Hepatocyte (in vitro differentiated cells): ENCODE data around the gene CRACR2B. TPM values are rescaled to one million over a fixed set of nuclear protein-coding genes. Genes with fewer than 3 reads are reported as not detected.
A peak's percentile ranks its signal among the peaks of the same experiment; 100 is the strongest.

Experiments
- DNase-seq: peaks from one replicate; pipeline ENCODE4 v3.0.0-alpha.2; 2016; ENCODE audit warnings: low spot score
- H2AFZ ChIP-seq: fragments of 200-600 bp; sonication (generic); 2 replicates; pipeline ENCODE4 v1.6.0; 2016; ENCODE audit warnings: antibody characterized with exemption, mild to moderate bottlenecking
- H3K27ac ChIP-seq: fragments of 200-600 bp; sonication (generic); 2 replicates; pipeline ENCODE4 v1.5.1; 2016; ENCODE audit warnings: mild to moderate bottlenecking
- H3K27me3 ChIP-seq: fragments of 200-600 bp; sonication (generic); 2 replicates; pipeline ENCODE4 v1.6.1; 2016
- H3K36me3 ChIP-seq: fragments of 200-600 bp; sonication (generic); replicated peaks from 2 replicates; pipeline ENCODE4 v1.5.1; 2016; ENCODE audit warnings: low read depth; ENCODE audit not compliant: insufficient read depth
- H3K4me1 ChIP-seq: fragments of 200-600 bp; sonication (generic); 2 replicates; pipeline ENCODE4 v1.5.1; 2016; ENCODE audit warnings: mild to moderate bottlenecking, moderate library complexity; ENCODE audit not compliant: insufficient read depth
- H3K4me2 ChIP-seq: fragments of 200-600 bp; sonication (generic); 2 replicates; pipeline ENCODE4 v1.6.0; 2016
- H3K4me3 ChIP-seq: fragments of 200-600 bp; sonication (generic); 2 replicates; pipeline ENCODE4 v1.5.1; 2016; ENCODE audit warnings: mild to moderate bottlenecking
- H3K79me2 ChIP-seq: fragments of 200-600 bp; sonication (generic); 2 replicates; pipeline ENCODE4 v1.6.0; 2017; ENCODE audit warnings: mild to moderate bottlenecking
- H3K9me2 ChIP-seq: fragments of 200-600 bp; sonication (generic); replicated peaks from 2 replicates; pipeline ENCODE4 v1.6.0; 2017; ENCODE audit warnings: mild to moderate bottlenecking; ENCODE audit not compliant: insufficient read depth
- H3K9me3 ChIP-seq: fragments of 200-600 bp; sonication (generic); 2 replicates; pipeline ENCODE4 v1.5.1; 2016; ENCODE audit warnings: low read depth, mild to moderate bottlenecking
- H4K20me1 ChIP-seq: fragments of 200-600 bp; sonication (generic); 2 replicates; pipeline ENCODE4 v1.6.0; 2016; ENCODE audit warnings: mild to moderate bottlenecking; ENCODE audit not compliant: insufficient read depth, poor library complexity, severe bottlenecking
- CTCF ChIP-seq: fragments of 200-600 bp; sonication (generic); IDR thresholded peaks from 2 replicates; pipeline ENCODE4 v1.5.1; 2016; ENCODE audit warnings: antibody characterized with exemption, mild to moderate bottlenecking; ENCODE audit not compliant: poor library complexity
- EZH2 ChIP-seq: fragments of 200-600 bp; sonication (generic); IDR thresholded peaks from 2 replicates; pipeline ENCODE4 v1.6.1; 2016; ENCODE audit warnings: antibody characterized with exemption, mild to moderate bottlenecking, borderline replicate concordance
- EZH2phosphoT487 ChIP-seq: fragments of 200-600 bp; sonication (generic); IDR thresholded peaks from one replicate; pipeline ENCODE4 v1.6.1; 2018; ENCODE audit warnings: antibody characterized with exemption, mild to moderate bottlenecking, low read depth, moderate library complexity; ENCODE audit not compliant: unreplicated experiment, severe bottlenecking
- WGBS: methylation state at CpG from one replicate; pipeline ENCODE4 v1.1.6; 2016; ENCODE audit warnings: low lambda C conversion rate; ENCODE audit errors: missing lambda C conversion rate; 5-methylcytosine and 5-hydroxymethylcytosine counted together
- polyA plus RNA-seq: library from polyadenylated mRNA; unstranded; fragments of >200 nt; fragmentation: Nextera tagmentation; extraction: Ambion mirVana; gene quantifications from 2 replicates; pipeline ENCODE4 v1.2.1, GENCODE V29; 2016
- total RNA-seq: library from RNA; depleted of rRNA; stranded (reverse); fragments of >200 nt; gene quantifications from 2 replicates; pipeline ENCODE4 v1.2.3, GENCODE V29; 2014

The CRACR2B gene
- total and polyA plus RNA-seq, 2 experiments from 2014 or later = 9.7 to 33.2 TPM

GRCh38 chr11:838441-839279 is 10.9 kb downstream of the CRACR2B start:
- Histone ChIP-seq H3K9me3 (no peaks in the 10 kb centered on the region), H3K27me3 (no peaks in the 10 kb centered on the region), H3K36me3 (no peaks in the 10 kb centered on the region), H3K79me2 (peaks cover 51% of the 10 kb centered on the region), H2AFZ (no peak overlapping the region), H3K9me2 (no peaks in the 10 kb centered on the region), H3K27ac (no peak overlapping the region), H3K4me3 (no peak overlapping the region), H3K4me1 (peaks cover 25% of the 10 kb centered on the region), H3K4me2 (no peak overlapping the region), H4K20me1 (peaks cover 31% of the 10 kb centered on the region)
- no peak for DNase-seq
- WGBS = 75% methylated on average over 15 of the region's 17 CpGs
- TF ChIP-seq EZH2phosphoT487 = no peak
- TF ChIP-seq EZH2 = no peak

- Histone ChIP-seq H4K20me1 (peaks cover 25% of the 10 kb centered on the region), H3K4me2 (no peak overlapping the region), H3K4me1 (peaks cover 25% of the 10 kb centered on the region), H3K9me2 (no peaks in the 10 kb centered on the region), H3K9me3 (no peaks in the 10 kb centered on the region), H3K27me3 (no peaks in the 10 kb centered on the region), H3K27ac (no peak overlapping the region), H2AFZ (no peak overlapping the region), H3K79me2 (peaks cover 45% of the 10 kb centered on the region), H3K36me3 (no peaks in the 10 kb centered on the region), H3K4me3 (no peak overlapping the region)
- WGBS = 89% methylated on average over 5 of the region's 5 CpGs
- no peak for TF ChIP-seq CTCF
- DNase-seq = no peak
Observed at GRCh38 chr11:839280-839623, 11.5 kb downstream of the CRACR2B start.

GRCh38 chr11:839875-840617 is 12.3 kb downstream of the CRACR2B start:
- Histone ChIP-seq H3K9me3 (no peaks in the 10 kb centered on the region), H3K4me2 (no peak overlapping the region), H4K20me1 (peaks cover 17% of the 10 kb centered on the region), H3K27me3 (no peaks in the 10 kb centered on the region), H3K4me1 (peaks cover 24% of the 10 kb centered on the region), H3K9me2 (no peaks in the 10 kb centered on the region), H3K36me3 (no peaks in the 10 kb centered on the region), H3K4me3 (no peak overlapping the region), H3K27ac (no peak overlapping the region), H2AFZ (no peak overlapping the region), H3K79me2 (peaks cover 37% of the 10 kb centered on the region)
- DNase-seq = no peak
- TF ChIP-seq EZH2 (no peak), CTCF (no peak), EZH2phosphoT487 (no peak)
- 90% methylated on average over 23 of the region's 25 CpGs for WGBS

GRCh38 chr11:841981-842369 is 14.3 kb downstream of the CRACR2B start:
- 2% methylated on average over 18 of the region's 27 CpGs for WGBS
- Histone ChIP-seq H4K20me1 (peaks cover 13% of the 10 kb centered on the region), H3K4me3 (peak overlapping the region; percentile 86), H3K27me3 (no peaks in the 10 kb centered on the region), H2AFZ (peak overlapping the region; percentile 75), H3K79me2 (peaks cover 25% of the 10 kb centered on the region), H3K36me3 (no peaks in the 10 kb centered on the region), H3K4me1 (peaks cover 39% of the 10 kb centered on the region), H3K9me2 (no peaks in the 10 kb centered on the region), H3K4me2 (peak overlapping the region; percentile 94), H3K9me3 (no peaks in the 10 kb centered on the region), H3K27ac (peak overlapping the region; percentile 98)
- TF ChIP-seq EZH2 = no peak
- no peak for TF ChIP-seq EZH2phosphoT487
- TF ChIP-seq CTCF = no peak
- DNase-seq = no peak
